Neural cell (in vitro differentiated cells): ENCODE results near the gene BTG1.

ENCODE experiments used
- CTCF ChIP-seq: fragments of 450-650 bp; IDR thresholded peaks from 2 replicates; pipeline ENCODE4 v1.5.1; 2014; ENCODE audit warnings: antibody characterized with exemption, mild to moderate bottlenecking, moderate library complexity; ENCODE audit not compliant: poor library complexity, severe bottlenecking
- TF ChIP-seq, protein P1 (sequence below): IDR thresholded peaks from 2 replicates; pipeline ENCODE4 v1.6.1; 2012; ENCODE audit warnings: borderline replicate concordance

DNA sequence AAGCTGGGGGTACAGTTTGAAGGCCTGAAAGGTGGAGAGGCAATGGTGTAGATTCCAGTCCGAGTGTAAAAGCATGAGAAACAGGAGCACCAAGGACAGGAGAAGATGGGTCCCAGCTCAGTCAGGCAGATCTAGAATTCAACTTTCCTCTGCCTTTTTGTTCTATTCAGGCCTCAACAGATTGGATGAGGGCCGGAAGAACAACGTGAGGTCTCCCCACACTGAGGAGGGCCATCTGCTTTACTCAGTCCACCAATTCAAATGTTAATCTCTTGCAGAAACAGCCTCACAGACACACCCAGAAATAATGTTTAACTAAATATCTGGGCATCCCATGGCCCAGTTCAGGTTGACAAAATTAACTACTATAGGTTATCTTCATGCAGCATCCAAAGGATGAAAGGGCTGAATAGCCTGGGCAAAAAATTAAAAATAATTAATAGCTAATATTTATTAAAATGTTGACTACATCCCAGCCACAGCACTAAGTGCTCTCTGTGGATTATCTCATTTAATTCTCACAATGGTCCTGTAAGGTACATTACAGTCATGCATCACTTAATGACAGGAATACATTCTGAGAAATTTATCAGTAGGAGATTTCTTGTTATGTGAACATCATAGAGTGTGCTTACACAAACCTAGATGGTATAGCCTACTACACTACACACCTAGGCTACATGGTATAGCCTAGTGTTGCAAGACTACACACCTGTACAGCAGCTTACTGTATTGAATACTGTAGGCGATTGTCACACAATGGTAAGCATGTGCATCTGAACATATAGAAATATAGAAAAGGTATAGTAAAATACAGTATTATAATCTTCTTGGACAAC lies 22.5 kb downstream of the BTG1 start:
- TF ChIP-seq, protein P1, sequence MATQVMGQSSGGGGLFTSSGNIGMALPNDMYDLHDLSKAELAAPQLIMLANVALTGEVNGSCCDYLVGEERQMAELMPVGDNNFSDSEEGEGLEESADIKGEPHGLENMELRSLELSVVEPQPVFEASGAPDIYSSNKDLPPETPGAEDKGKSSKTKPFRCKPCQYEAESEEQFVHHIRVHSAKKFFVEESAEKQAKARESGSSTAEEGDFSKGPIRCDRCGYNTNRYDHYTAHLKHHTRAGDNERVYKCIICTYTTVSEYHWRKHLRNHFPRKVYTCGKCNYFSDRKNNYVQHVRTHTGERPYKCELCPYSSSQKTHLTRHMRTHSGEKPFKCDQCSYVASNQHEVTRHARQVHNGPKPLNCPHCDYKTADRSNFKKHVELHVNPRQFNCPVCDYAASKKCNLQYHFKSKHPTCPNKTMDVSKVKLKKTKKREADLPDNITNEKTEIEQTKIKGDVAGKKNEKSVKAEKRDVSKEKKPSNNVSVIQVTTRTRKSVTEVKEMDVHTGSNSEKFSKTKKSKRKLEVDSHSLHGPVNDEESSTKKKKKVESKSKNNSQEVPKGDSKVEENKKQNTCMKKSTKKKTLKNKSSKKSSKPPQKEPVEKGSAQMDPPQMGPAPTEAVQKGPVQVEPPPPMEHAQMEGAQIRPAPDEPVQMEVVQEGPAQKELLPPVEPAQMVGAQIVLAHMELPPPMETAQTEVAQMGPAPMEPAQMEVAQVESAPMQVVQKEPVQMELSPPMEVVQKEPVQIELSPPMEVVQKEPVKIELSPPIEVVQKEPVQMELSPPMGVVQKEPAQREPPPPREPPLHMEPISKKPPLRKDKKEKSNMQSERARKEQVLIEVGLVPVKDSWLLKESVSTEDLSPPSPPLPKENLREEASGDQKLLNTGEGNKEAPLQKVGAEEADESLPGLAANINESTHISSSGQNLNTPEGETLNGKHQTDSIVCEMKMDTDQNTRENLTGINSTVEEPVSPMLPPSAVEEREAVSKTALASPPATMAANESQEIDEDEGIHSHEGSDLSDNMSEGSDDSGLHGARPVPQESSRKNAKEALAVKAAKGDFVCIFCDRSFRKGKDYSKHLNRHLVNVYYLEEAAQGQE = no peak
- TF ChIP-seq CTCF = no peak
